Amygdala (tissue), 56 donors: ENCODE data around the gene TFAP2D.

Experiments
- DNase-seq, 56 donors: peaks; one replicate each; lab custom pipeline; 2025; lab: John Stamatoyannopoulos, UW

The TFAP2D gene

GRCh38 chr6:50713226-50713625, at the start of gene TFAP2D:
TSS of gene TFAP2D (plus strand) at chr6:50713526. CDS start at chr6:50714056, 530 bp downstream.
- DNase-seq = no peak

- no peak for DNase-seq
Measured at GRCh38 chr6:50663806-50664205, 49.5 kb upstream of the TFAP2D start.

GRCh38 chr6:50666089-50666488, 47.2 kb upstream of the TFAP2D start:
- no peak for DNase-seq

- DNase-seq = no peak
Measured at GRCh38 chr6:50681213-50681824, 32.0 kb upstream of the TFAP2D start.

- no peak for DNase-seq
Measured at GRCh38 chr6:50689210-50689609, 24.1 kb upstream of the TFAP2D start.

GRCh38 chr6:50691814-50692495, 21.4 kb upstream of the TFAP2D start:
- DNase-seq = no peak

GRCh38 chr6:50698546-50698945, 14.8 kb upstream of the TFAP2D start:
- no peak for DNase-seq

GRCh38 chr6:50699051-50699775, 14.1 kb upstream of the TFAP2D start:
- no peak for DNase-seq

GRCh38 chr6:50706575-50706974, 6.8 kb upstream of the TFAP2D start:
- DNase-seq = no peak

- DNase-seq = no peak
Measured at GRCh38 chr6:50707191-50707590, 6.1 kb upstream of the TFAP2D start.

- DNase-seq = peak in 40 of 56 donors; percentile 3 to 91 (median 50)
Measured at GRCh38 chr6:50707652-50708300, 5.5 kb upstream of the TFAP2D start.

GRCh38 chr6:50708664-50709365, 4.5 kb upstream of the TFAP2D start:
- no peak for DNase-seq

- no peak for DNase-seq
Measured at GRCh38 chr6:50709366-50709734, 4.0 kb upstream of the TFAP2D start.

- DNase-seq = no peak
Measured at GRCh38 chr6:50711686-50712085, 1.6 kb upstream of the TFAP2D start.

GRCh38 chr6:50712291-50712690, 1.0 kb upstream of the TFAP2D start:
- no peak for DNase-seq

- DNase-seq = no peak
Measured at GRCh38 chr6:50713977-50714486, 706 bp downstream of the TFAP2D start.

- DNase-seq = peak in 1 of 56 donors; percentile 14
Measured at GRCh38 chr6:50714487-50715379, 1.4 kb downstream of the TFAP2D start.

GRCh38 chr6:50716899-50717509, 3.7 kb downstream of the TFAP2D start:
- no peak for DNase-seq
